Effector memory CD8-positive, alpha-beta T cell (primary cell): ENCODE results near the gene UGT1A9.
A peak's percentile ranks its signal among the peaks of the same experiment; 100 is the strongest.

Experiments
- ATAC-seq: fragments of 150-1000 bp; cut with Tn5 transposase; replicated peaks from 2 replicates; pipeline ENCODE4 v1.10.0; 2021; ENCODE audit warnings: mild to moderate bottlenecking, moderate library complexity
- DNase-seq, 3 experiments: peaks; one replicate each; pipeline ENCODE4 v3.0.0; 2021
- H3K27ac Mint-ChIP-seq, 2 donors: one replicate each; pipeline ENCODE4 v1.8.0; 2022; ENCODE audit warnings: mild to moderate bottlenecking in 2 of 2, mixed read lengths in 2 of 2, moderate library complexity in 2 of 2
- H3K27me3 Mint-ChIP-seq, 2 donors: one replicate each; pipeline ENCODE4 v1.8.0; 2022; ENCODE audit warnings: mixed read lengths in 2 of 2
- H3K36me3 Mint-ChIP-seq: one replicate; pipeline ENCODE4 v1.8.0; 2022; ENCODE audit warnings: mild to moderate bottlenecking, moderate library complexity, mixed read lengths; ENCODE audit not compliant: insufficient read depth
- H3K4me1 Mint-ChIP-seq, 2 donors: one replicate each; pipeline ENCODE4 v1.8.0; 2022; ENCODE audit warnings: low read depth in 2 of 2, mixed read lengths in 2 of 2
- H3K4me3 Mint-ChIP-seq, 2 donors: one replicate each; pipeline ENCODE4 v1.8.0; 2022; ENCODE audit warnings: mild to moderate bottlenecking in 2 of 2, mixed read lengths in 2 of 2, moderate library complexity in 2 of 2
- H3K9me3 Mint-ChIP-seq, 2 donors: one replicate each; pipeline ENCODE4 v1.8.0; 2022; ENCODE audit warnings: mixed read lengths in 2 of 2

The UGT1A9 gene

GRCh38 chr2:233792720-233793119, 121.0 kb downstream of the UGT1A9 start:
- Mint-ChIP-seq H3K9me3 (no peaks in the 10 kb centered on the region), H3K4me3 (no peak overlapping the region), H3K27ac (no peak overlapping the region), H3K4me1 (no peaks in the 10 kb centered on the region), H3K27me3 (peaks cover 15 to 54% of the 10 kb centered on the region in 2 donors), H3K36me3 (no peaks in the 10 kb centered on the region)
- no peak for DNase-seq
- no peak for ATAC-seq

- Mint-ChIP-seq H3K4me3 (no peak overlapping the region), H3K9me3 (no peaks in the 10 kb centered on the region), H3K36me3 (no peaks in the 10 kb centered on the region), H3K27ac (no peak overlapping the region), H3K27me3 (peaks cover 20 to 61% of the 10 kb centered on the region in 2 donors), H3K4me1 (no peaks in the 10 kb centered on the region)
- DNase-seq = no peak
- no peak for ATAC-seq
Observed at GRCh38 chr2:233793465-233794127, 121.9 kb downstream of the UGT1A9 start.

GRCh38 chr2:233794128-233794658, 122.5 kb downstream of the UGT1A9 start:
- DNase-seq (no peak), ATAC-seq (no peak)
- H3K27me3 Mint-ChIP-seq = peaks cover 24 to 61% of the 10 kb centered on the region in 2 donors
- no peaks in the 10 kb centered on the region for H3K9me3 Mint-ChIP-seq
- H3K4me1 Mint-ChIP-seq = no peaks in the 10 kb centered on the region
- no peak overlapping the region for H3K4me3 Mint-ChIP-seq
- H3K36me3 Mint-ChIP-seq = no peaks in the 10 kb centered on the region
- no peak overlapping the region for H3K27ac Mint-ChIP-seq

- Mint-ChIP-seq H3K36me3 (no peaks in the 10 kb centered on the region), H3K4me1 (no peaks in the 10 kb centered on the region), H3K4me3 (no peak overlapping the region), H3K27ac (no peak overlapping the region), H3K9me3 (no peaks in the 10 kb centered on the region), H3K27me3 (peaks cover 27 to 51% of the 10 kb centered on the region in 2 donors)
- ATAC-seq (no peak), DNase-seq (no peak)
Observed at GRCh38 chr2:233795735-233796171, 124.1 kb downstream of the UGT1A9 start.

GRCh38 chr2:233796254-233796653, 124.6 kb downstream of the UGT1A9 start:
- Mint-ChIP-seq H3K27me3 (peaks cover 22 to 46% of the 10 kb centered on the region in 2 donors), H3K36me3 (no peaks in the 10 kb centered on the region), H3K27ac (no peak overlapping the region), H3K4me1 (peaks cover 0 to 3% of the 10 kb centered on the region in 2 donors), H3K4me3 (no peak overlapping the region), H3K9me3 (no peaks in the 10 kb centered on the region)
- no peak for ATAC-seq
- DNase-seq = no peak

- Mint-ChIP-seq H3K4me1 (peaks cover 0 to 4% of the 10 kb centered on the region in 2 donors), H3K27me3 (peaks cover 21 to 50% of the 10 kb centered on the region in 2 donors), H3K4me3 (no peak overlapping the region), H3K27ac (no peak overlapping the region), H3K36me3 (no peaks in the 10 kb centered on the region), H3K9me3 (no peaks in the 10 kb centered on the region)
- DNase-seq (no peak), ATAC-seq (no peak)
Observed at GRCh38 chr2:233798335-233799086, 126.8 kb downstream of the UGT1A9 start.

GRCh38 chr2:233799087-233799665, 127.5 kb downstream of the UGT1A9 start:
- H3K4me1 Mint-ChIP-seq = peaks cover 0 to 4% of the 10 kb centered on the region in 2 donors
- no peak for DNase-seq
- no peak overlapping the region for H3K4me3 Mint-ChIP-seq
- H3K27ac Mint-ChIP-seq = no peak overlapping the region
- H3K27me3 Mint-ChIP-seq = peaks cover 27 to 50% of the 10 kb centered on the region in 2 donors
- no peak for ATAC-seq
- H3K9me3 Mint-ChIP-seq = no peaks in the 10 kb centered on the region
- no peaks in the 10 kb centered on the region for H3K36me3 Mint-ChIP-seq

GRCh38 chr2:233799716-233800115, 128.0 kb downstream of the UGT1A9 start:
- ATAC-seq (no peak), DNase-seq (no peak)
- H3K27me3 Mint-ChIP-seq = peaks cover 32 to 50% of the 10 kb centered on the region in 2 donors
- H3K9me3 Mint-ChIP-seq = no peaks in the 10 kb centered on the region
- H3K27ac Mint-ChIP-seq = no peak overlapping the region
- H3K36me3 Mint-ChIP-seq = no peaks in the 10 kb centered on the region
- no peak overlapping the region for H3K4me3 Mint-ChIP-seq
- peaks cover 0 to 4% of the 10 kb centered on the region in 2 donors for H3K4me1 Mint-ChIP-seq

GRCh38 chr2:233800208-233800607, 128.5 kb downstream of the UGT1A9 start:
- ATAC-seq (no peak), DNase-seq (no peak)
- Mint-ChIP-seq H3K4me3 (no peak overlapping the region), H3K36me3 (no peaks in the 10 kb centered on the region), H3K9me3 (no peaks in the 10 kb centered on the region), H3K27me3 (peaks cover 37 to 55% of the 10 kb centered on the region in 2 donors), H3K27ac (no peak overlapping the region), H3K4me1 (peaks cover 0 to 4% of the 10 kb centered on the region in 2 donors)

- Mint-ChIP-seq H3K4me1 (peaks cover 0 to 4% of the 10 kb centered on the region in 2 donors), H3K27me3 (peaks cover 39 to 56% of the 10 kb centered on the region in 2 donors), H3K4me3 (no peak overlapping the region), H3K27ac (no peak overlapping the region), H3K9me3 (no peaks in the 10 kb centered on the region), H3K36me3 (no peaks in the 10 kb centered on the region)
- peak; percentile 63 for ATAC-seq
- no peak for DNase-seq
Observed at GRCh38 chr2:233801357-233802131, 129.8 kb downstream of the UGT1A9 start.

GRCh38 chr2:233802132-233802815, 130.6 kb downstream of the UGT1A9 start:
- Mint-ChIP-seq H3K4me3 (no peak overlapping the region), H3K36me3 (no peaks in the 10 kb centered on the region), H3K9me3 (no peaks in the 10 kb centered on the region), H3K27me3 (peaks cover 39 to 56% of the 10 kb centered on the region in 2 donors), H3K27ac (no peak overlapping the region), H3K4me1 (peaks cover 0 to 4% of the 10 kb centered on the region in 2 donors)
- DNase-seq (no peak), ATAC-seq (no peak)

GRCh38 chr2:233803292-233803911, 131.7 kb downstream of the UGT1A9 start:
- peaks cover 42 to 62% of the 10 kb centered on the region in 2 donors for H3K27me3 Mint-ChIP-seq
- H3K36me3 Mint-ChIP-seq = no peaks in the 10 kb centered on the region
- no peak overlapping the region for H3K4me3 Mint-ChIP-seq
- DNase-seq (no peak), ATAC-seq (no peak)
- peaks cover 0 to 4% of the 10 kb centered on the region in 2 donors for H3K4me1 Mint-ChIP-seq
- no peak overlapping the region for H3K27ac Mint-ChIP-seq
- no peaks in the 10 kb centered on the region for H3K9me3 Mint-ChIP-seq
